Neuronal stem cell (in vitro differentiated cells): ENCODE measurements around the gene AGBL4.

Experiments used
- DNase-seq: peaks from one replicate; pipeline ENCODE4 v3.0.0-alpha.2; 2013; ENCODE audit warnings: low spot score
- H2AFZ ChIP-seq: one replicate; pipeline ENCODE4 v1.6.1; 2013; ENCODE audit warnings: mild to moderate bottlenecking, low read length, inconsistent platforms
- H2AK5ac ChIP-seq: 2 replicates; pipeline ENCODE4 v1.6.1; 2013; ENCODE audit warnings: low read depth, mild to moderate bottlenecking, inconsistent platforms, low read length, moderate library complexity, mixed read lengths
- H2BK120ac ChIP-seq: 2 replicates; pipeline ENCODE4 v1.6.1; 2013; ENCODE audit warnings: low read depth, mild to moderate bottlenecking, inconsistent platforms, low read length, moderate library complexity, mixed read lengths
- H2BK12ac ChIP-seq: one replicate; pipeline ENCODE4 v1.6.1; 2013; ENCODE audit warnings: low read length, inconsistent platforms
- H2BK15ac ChIP-seq: 2 replicates; pipeline ENCODE4 v1.6.1; 2013; ENCODE audit warnings: mild to moderate bottlenecking, low read length, inconsistent platforms, mixed read lengths
- H2BK5ac ChIP-seq: one replicate; pipeline ENCODE4 v1.6.1; 2013; ENCODE audit warnings: inconsistent platforms, mild to moderate bottlenecking, low read length, moderate library complexity
- H3K14ac ChIP-seq: one replicate; pipeline ENCODE4 v1.6.1; 2013; ENCODE audit warnings: low read length, inconsistent platforms
- H3K18ac ChIP-seq: 2 replicates; pipeline ENCODE4 v1.6.1; 2013; ENCODE audit warnings: low read length, inconsistent platforms
- H3K23ac ChIP-seq: 2 replicates; pipeline ENCODE4 v1.6.1; 2013; ENCODE audit warnings: low read depth, mild to moderate bottlenecking, mixed read lengths, low read length, inconsistent platforms; ENCODE audit not compliant: poor library complexity
- H3K27ac ChIP-seq: replicated peaks from 3 replicates; pipeline ENCODE4 v1.5.1; 2013; ENCODE audit warnings: low read length, inconsistent platforms
- H3K27me3 ChIP-seq, 3 experiments: 2 replicates each; pipeline ENCODE4 v1.6.1; 2013; ENCODE audit warnings: low read length in 3 of 3, mild to moderate bottlenecking in 2 of 3, inconsistent platforms in 1 of 3, low read depth in 1 of 3, mixed read lengths in 1 of 3, moderate library complexity in 1 of 3; ENCODE audit not compliant: control insufficient read depth in 3 of 3, insufficient read depth in 3 of 3
- H3K36me3 ChIP-seq, 2 donors: replicated peaks in 1 of 2; 2 replicates each; pipeline ENCODE4 v1.6.1; 2013; ENCODE audit warnings: low read length in 2 of 2; ENCODE audit not compliant: control insufficient read depth in 2 of 2, insufficient read depth in 2 of 2
- H3K4ac ChIP-seq: 2 replicates; pipeline ENCODE4 v1.6.1; 2013; ENCODE audit warnings: inconsistent platforms, mild to moderate bottlenecking, low read length, moderate library complexity
- H3K4me1 ChIP-seq, 2 donors: 1 replicate in 1 of 2; 2 replicates in 1 of 2; pipeline ENCODE4 v1.6.1; 2013; ENCODE audit warnings: low read length in 2 of 2, low read depth in 1 of 2; ENCODE audit not compliant: control insufficient read depth in 2 of 2, insufficient read depth in 1 of 2
- H3K4me2 ChIP-seq: one replicate; pipeline ENCODE4 v1.6.1; 2013; ENCODE audit warnings: mild to moderate bottlenecking, low read length, inconsistent platforms; ENCODE audit not compliant: insufficient read depth, poor library complexity, severe bottlenecking
- H3K4me3 ChIP-seq, 2 donors: 2 replicates each; pipeline ENCODE4 v1.5.1; 2013; ENCODE audit warnings: low read length in 2 of 2, mild to moderate bottlenecking in 2 of 2, inconsistent platforms in 1 of 2, moderate library complexity in 1 of 2
- H3K79me1 ChIP-seq: one replicate; pipeline ENCODE4 v1.6.1; 2013; ENCODE audit warnings: low read depth, mild to moderate bottlenecking, inconsistent platforms, low read length, moderate library complexity
- H3K9ac ChIP-seq: one replicate; pipeline ENCODE4 v1.6.1; 2013; ENCODE audit warnings: mild to moderate bottlenecking, low read depth, low read length, inconsistent platforms; ENCODE audit not compliant: poor library complexity
- H3K9me3 ChIP-seq, 2 donors: replicated peaks in 1 of 2; 2 replicates each; pipeline versions ENCODE3 to v1.6.1; 2013; ENCODE audit warnings: low read length in 2 of 2, mild to moderate bottlenecking in 2 of 2, inconsistent platforms in 1 of 2, low read depth in 1 of 2, mixed read lengths in 1 of 2, moderate library complexity in 1 of 2; ENCODE audit not compliant: control insufficient read depth in 2 of 2, insufficient read depth in 1 of 2
- H4K8ac ChIP-seq: one replicate; pipeline ENCODE4 v1.6.1; 2013; ENCODE audit warnings: low read depth, mild to moderate bottlenecking, inconsistent platforms, low read length, moderate library complexity
- H4K91ac ChIP-seq: one replicate; pipeline ENCODE4 v1.6.1; 2013; ENCODE audit warnings: low read length, low read depth, mild to moderate bottlenecking, inconsistent platforms; ENCODE audit not compliant: poor library complexity
- WGBS, 2 donors: extraction: QIAGEN DNeasy Blood & Tissue Kit; methylation state at CpG; one replicate each; pipeline ENCODE4 v1.1.7; 2013; ENCODE audit warnings: missing lambda C conversion rate in 2 of 2, mixed read lengths in 1 of 2; ENCODE audit not compliant: insufficient read length in 2 of 2, insufficient replicate concordance in 1 of 2; ENCODE audit errors: extremely low coverage in 2 of 2; 5-methylcytosine and 5-hydroxymethylcytosine counted together

Gene AGBL4

DNA sequence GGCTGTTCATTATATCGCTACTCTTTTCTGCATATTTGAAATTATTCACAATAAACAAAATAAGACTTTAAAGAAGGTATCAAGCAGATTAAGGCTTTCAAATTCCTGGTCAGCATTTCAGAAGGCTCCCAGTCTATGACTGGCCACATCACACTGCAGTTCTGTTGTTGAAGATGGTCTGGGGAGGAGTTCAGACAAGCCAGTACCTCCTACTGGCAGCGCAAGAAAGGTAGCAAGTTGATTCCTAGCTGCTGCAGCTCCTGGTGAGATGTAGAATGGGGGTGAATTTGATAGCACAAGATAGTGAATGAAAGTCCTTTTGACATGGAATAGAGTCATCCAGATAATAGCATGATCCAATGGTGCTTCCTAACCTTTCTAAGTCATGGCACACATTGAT lies 1158.8 kb downstream of the AGBL4 start:
- Histone ChIP-seq H3K9me3 (no peaks in the 10 kb centered on the region), H2BK12ac (no peak overlapping the region), H3K9ac (no peak overlapping the region), H2BK15ac (no peak overlapping the region), H3K4me3 (no peak overlapping the region), H2AK5ac (no peak overlapping the region), H3K4me2 (no peak overlapping the region), H3K23ac (no peak overlapping the region), H3K27ac (no peak overlapping the region), H3K27me3 (peaks cover 0 to 2% (median 0%) of the 10 kb centered on the region in 3 experiments), H2AFZ (no peak overlapping the region), H3K4ac (no peak overlapping the region), H3K18ac (no peak overlapping the region), H4K91ac (no peak overlapping the region), H3K14ac (no peak overlapping the region), H2BK5ac (no peak overlapping the region), H2BK120ac (no peak overlapping the region), H3K36me3 (no peaks in the 10 kb centered on the region), H4K8ac (no peak overlapping the region), H3K4me1 (no peaks in the 10 kb centered on the region), H3K79me1 (no peaks in the 10 kb centered on the region)
- no CpG with 5 or more reads among the region's 2 CpGs for WGBS, 2 donors
- DNase-seq: no peak

DNA sequence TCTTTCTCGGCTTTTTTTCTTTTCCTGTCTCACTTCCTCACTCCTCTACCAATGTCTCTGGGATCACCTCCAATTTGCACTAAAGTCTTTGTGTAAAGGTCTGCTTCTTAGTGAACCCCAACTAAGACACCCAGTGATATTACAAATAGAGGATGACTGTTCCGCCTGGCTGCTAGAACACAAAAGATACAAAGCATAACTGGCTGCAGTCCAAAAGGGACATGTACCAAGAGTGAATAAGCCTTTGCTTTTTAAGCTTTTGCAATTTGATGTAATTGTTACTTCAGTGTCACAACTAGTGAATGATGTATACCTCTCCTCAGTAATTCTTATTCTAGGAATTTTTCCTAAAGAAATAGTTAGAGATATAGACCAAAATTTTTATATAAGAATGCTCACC lies 1164.3 kb downstream of the AGBL4 start:
- Histone ChIP-seq H2AFZ (no peak overlapping the region), H3K18ac (no peak overlapping the region), H3K9ac (no peak overlapping the region), H2AK5ac (no peak overlapping the region), H2BK5ac (no peak overlapping the region), H3K4me3 (no peak overlapping the region), H2BK12ac (no peak overlapping the region), H3K23ac (no peak overlapping the region), H3K14ac (no peak overlapping the region), H4K8ac (no peak overlapping the region), H3K4me2 (no peak overlapping the region), H2BK120ac (no peak overlapping the region), H3K79me1 (no peaks in the 10 kb centered on the region), H3K4me1 (no peaks in the 10 kb centered on the region), H3K4ac (no peak overlapping the region), H3K27me3 (no peaks in the 10 kb centered on the region), H3K9me3 (no peaks in the 10 kb centered on the region), H2BK15ac (no peak overlapping the region), H3K27ac (no peak overlapping the region), H3K36me3 (no peaks in the 10 kb centered on the region), H4K91ac (no peak overlapping the region)
- DNase-seq: no peak
- WGBS, 2 donors: no CpG with 5 or more reads among the region's 2 CpGs

DNA sequence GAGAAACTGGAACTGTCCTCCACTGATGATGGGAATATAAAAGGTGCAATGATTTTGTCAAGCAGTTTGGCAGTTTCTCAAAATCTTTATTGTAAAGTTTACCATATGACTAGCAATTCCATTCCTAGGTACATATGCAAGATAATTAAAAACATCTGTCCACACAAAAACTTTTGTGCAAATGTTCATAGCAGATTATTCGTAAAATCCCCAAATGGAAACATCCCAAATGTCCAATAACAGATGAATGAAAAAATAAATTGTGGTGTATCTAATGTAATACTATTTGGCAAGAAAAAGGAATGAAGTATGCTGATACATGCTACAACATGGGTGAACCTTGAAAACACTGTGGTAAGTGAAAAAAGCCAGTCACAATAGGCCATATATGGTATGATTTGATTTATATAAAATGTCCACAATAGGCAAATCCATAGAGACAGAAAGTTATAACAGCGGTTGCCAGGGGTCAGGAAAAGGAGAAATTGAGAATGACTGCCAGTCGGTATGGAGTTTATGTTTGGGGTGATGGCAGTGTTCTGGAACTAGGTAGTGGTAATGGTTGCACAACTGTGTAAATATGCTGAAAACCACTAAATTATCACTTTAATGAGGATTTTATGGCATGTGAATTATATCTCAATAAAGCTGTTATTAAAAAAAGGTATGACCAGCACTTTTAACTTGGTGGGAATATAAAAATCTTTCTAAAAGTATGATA lies 1165.4 kb downstream of the AGBL4 start:
- H3K27ac ChIP-seq: no peak overlapping the region
- no peak overlapping the region for H3K4me2 ChIP-seq
- no peaks in the 10 kb centered on the region for H3K9me3 ChIP-seq
- no peaks in the 10 kb centered on the region for H3K79me1 ChIP-seq
- H3K4me1 ChIP-seq: no peaks in the 10 kb centered on the region
- no peak overlapping the region for H4K91ac ChIP-seq
- H2BK5ac ChIP-seq: no peak overlapping the region
- no peak overlapping the region for H3K4ac ChIP-seq
- H2AK5ac ChIP-seq: no peak overlapping the region
- H3K14ac ChIP-seq: no peak overlapping the region
- no peak overlapping the region for H3K9ac ChIP-seq
- H4K8ac ChIP-seq: no peak overlapping the region
- no peak overlapping the region for H2BK12ac ChIP-seq
- no peaks in the 10 kb centered on the region for H3K36me3 ChIP-seq
- no peaks in the 10 kb centered on the region for H3K27me3 ChIP-seq
- no peak overlapping the region for H3K18ac ChIP-seq
- no peak overlapping the region for H2BK15ac ChIP-seq
- H2AFZ ChIP-seq: no peak overlapping the region
- WGBS, 2 donors: no CpG with 5 or more reads among the region's 3 CpGs
- H3K23ac ChIP-seq: no peak overlapping the region
- no peak for DNase-seq
- no peak overlapping the region for H2BK120ac ChIP-seq
- no peak overlapping the region for H3K4me3 ChIP-seq

DNA sequence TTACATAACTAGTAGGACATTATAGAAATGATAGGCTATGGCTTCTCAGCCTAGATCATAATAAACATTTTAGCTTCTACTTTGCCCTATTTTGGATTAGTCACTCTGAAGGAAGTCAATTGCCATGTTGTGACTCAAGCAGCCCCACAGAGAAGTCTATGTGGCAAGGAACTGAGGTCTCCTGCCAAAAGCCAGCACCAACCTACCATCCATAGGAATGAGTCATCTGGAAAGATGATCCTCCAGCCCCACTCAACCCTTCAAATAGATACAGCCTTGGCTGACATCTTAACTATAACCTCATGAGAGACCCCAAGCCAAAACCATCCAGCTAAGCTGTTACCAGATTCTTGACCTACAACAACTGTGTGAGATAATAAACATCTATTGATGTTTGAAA lies 1170.7 kb downstream of the AGBL4 start:
- Histone ChIP-seq H3K4me2 (no peak overlapping the region), H4K8ac (no peak overlapping the region), H4K91ac (no peak overlapping the region), H3K4ac (no peak overlapping the region), H3K27ac (no peak overlapping the region), H3K9ac (no peak overlapping the region), H2BK5ac (no peak overlapping the region), H2BK120ac (no peak overlapping the region), H3K36me3 (no peaks in the 10 kb centered on the region), H3K4me1 (peaks cover 0 to 2% of the 10 kb centered on the region in 2 donors), H3K14ac (no peak overlapping the region), H2AK5ac (no peak overlapping the region), H2AFZ (no peak overlapping the region), H2BK12ac (no peak overlapping the region), H3K27me3 (no peaks in the 10 kb centered on the region), H3K79me1 (no peaks in the 10 kb centered on the region), H3K18ac (no peak overlapping the region), H2BK15ac (no peak overlapping the region), H3K9me3 (no peaks in the 10 kb centered on the region), H3K23ac (no peak overlapping the region), H3K4me3 (no peak overlapping the region)
- no peak for DNase-seq
